KMS-11 (cell line): ENCODE measurements around the gene TMPRSS4.

Experiments
- H2AFZ ChIP-seq: fragments of 200-600 bp; sonication (generic); 2 replicates; pipeline ENCODE4 v1.6.1; 2016; ENCODE audit warnings: antibody characterized with exemption, mixed run types, low read depth
- H3K27ac ChIP-seq: fragments of 200-600 bp; sonication (generic); 2 replicates; pipeline ENCODE4 v1.6.1; 2016; ENCODE audit warnings: mild to moderate bottlenecking, mixed run types
- H3K27me3 ChIP-seq: fragments of 200-600 bp; sonication (generic); 2 replicates; pipeline ENCODE4 v1.6.1; 2017; ENCODE audit warnings: mild to moderate bottlenecking, low read depth, mixed run types, moderate library complexity; ENCODE audit not compliant: insufficient read depth
- H3K36me3 ChIP-seq: fragments of 200-600 bp; sonication (generic); 2 replicates; pipeline ENCODE4 v1.6.1; 2017; ENCODE audit warnings: mild to moderate bottlenecking, mixed run types; ENCODE audit not compliant: insufficient read depth
- H3K4me1 ChIP-seq: fragments of 200-600 bp; sonication (generic); 2 replicates; pipeline ENCODE4 v1.6.1; 2016; ENCODE audit warnings: mild to moderate bottlenecking, low read depth, mixed run types; ENCODE audit not compliant: poor library complexity, severe bottlenecking
- H3K4me2 ChIP-seq: fragments of 200-600 bp; sonication (generic); 2 replicates; pipeline ENCODE4 v1.7.0; 2016; ENCODE audit warnings: mild to moderate bottlenecking, mixed run types
- H3K4me3 ChIP-seq: fragments of 200-600 bp; sonication (generic); IDR thresholded peaks from 2 replicates; pipeline ENCODE4 v1.6.1; 2017; ENCODE audit warnings: low read depth, low read length, mixed read lengths; ENCODE audit not compliant: insufficient read depth
- H3K79me2 ChIP-seq: fragments of 200-600 bp; sonication (generic); 2 replicates; pipeline ENCODE4 v1.6.1; 2016; ENCODE audit warnings: low read depth, mixed run types; ENCODE audit not compliant: insufficient read depth
- H3K9ac ChIP-seq: fragments of 200-600 bp; sonication (generic); 2 replicates; pipeline ENCODE4 v1.6.1; 2016; ENCODE audit warnings: mild to moderate bottlenecking, mixed run types
- H4K20me1 ChIP-seq: fragments of 200-600 bp; sonication (generic); 2 replicates; pipeline ENCODE4 v1.6.1; 2016; ENCODE audit warnings: mild to moderate bottlenecking, mixed run types; ENCODE audit not compliant: insufficient read depth
- TF ChIP-seq, protein P1 (sequence below): fragments of 200-600 bp; sonication (generic); conservative IDR thresholded peaks from 2 replicates; pipeline ENCODE4 v1.6.1; 2017; ENCODE audit warnings: low read depth, mild to moderate bottlenecking, antibody characterized with exemption, low read length, moderate library complexity, mixed read lengths

The TMPRSS4 gene

DNA sequence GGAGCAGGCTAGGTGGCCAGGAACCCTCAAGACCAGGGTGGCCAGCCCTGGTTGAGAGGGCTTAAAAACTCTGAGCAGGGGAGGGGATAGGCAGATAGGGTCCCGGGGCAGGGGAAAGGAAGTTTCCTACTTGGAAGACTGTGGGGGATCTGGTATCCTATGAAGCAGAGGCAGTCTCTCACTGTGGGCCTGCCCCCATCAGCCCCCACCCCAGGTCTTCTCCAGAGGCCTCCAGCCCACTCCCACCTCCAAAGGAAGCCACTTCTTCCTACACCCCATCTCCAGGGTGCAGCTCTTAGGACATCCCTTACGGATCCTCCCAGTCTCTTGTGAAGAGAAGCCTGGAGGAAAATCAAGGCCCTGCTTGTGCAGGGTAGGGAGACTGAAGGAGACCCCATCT is 59.5 kb downstream of the TMPRSS4 start:
- Histone ChIP-seq H3K9ac (no peak overlapping the region), H3K79me2 (no peaks in the 10 kb centered on the region), H3K27me3 (no peaks in the 10 kb centered on the region), H3K4me1 (no peaks in the 10 kb centered on the region), H3K27ac (no peak overlapping the region), H4K20me1 (no peaks in the 10 kb centered on the region), H2AFZ (no peak overlapping the region), H3K36me3 (no peaks in the 10 kb centered on the region), H3K4me2 (no peak overlapping the region), H3K4me3 (no peak overlapping the region)
- TF ChIP-seq, protein P1, sequence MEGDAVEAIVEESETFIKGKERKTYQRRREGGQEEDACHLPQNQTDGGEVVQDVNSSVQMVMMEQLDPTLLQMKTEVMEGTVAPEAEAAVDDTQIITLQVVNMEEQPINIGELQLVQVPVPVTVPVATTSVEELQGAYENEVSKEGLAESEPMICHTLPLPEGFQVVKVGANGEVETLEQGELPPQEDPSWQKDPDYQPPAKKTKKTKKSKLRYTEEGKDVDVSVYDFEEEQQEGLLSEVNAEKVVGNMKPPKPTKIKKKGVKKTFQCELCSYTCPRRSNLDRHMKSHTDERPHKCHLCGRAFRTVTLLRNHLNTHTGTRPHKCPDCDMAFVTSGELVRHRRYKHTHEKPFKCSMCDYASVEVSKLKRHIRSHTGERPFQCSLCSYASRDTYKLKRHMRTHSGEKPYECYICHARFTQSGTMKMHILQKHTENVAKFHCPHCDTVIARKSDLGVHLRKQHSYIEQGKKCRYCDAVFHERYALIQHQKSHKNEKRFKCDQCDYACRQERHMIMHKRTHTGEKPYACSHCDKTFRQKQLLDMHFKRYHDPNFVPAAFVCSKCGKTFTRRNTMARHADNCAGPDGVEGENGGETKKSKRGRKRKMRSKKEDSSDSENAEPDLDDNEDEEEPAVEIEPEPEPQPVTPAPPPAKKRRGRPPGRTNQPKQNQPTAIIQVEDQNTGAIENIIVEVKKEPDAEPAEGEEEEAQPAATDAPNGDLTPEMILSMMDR = no peak

DNA sequence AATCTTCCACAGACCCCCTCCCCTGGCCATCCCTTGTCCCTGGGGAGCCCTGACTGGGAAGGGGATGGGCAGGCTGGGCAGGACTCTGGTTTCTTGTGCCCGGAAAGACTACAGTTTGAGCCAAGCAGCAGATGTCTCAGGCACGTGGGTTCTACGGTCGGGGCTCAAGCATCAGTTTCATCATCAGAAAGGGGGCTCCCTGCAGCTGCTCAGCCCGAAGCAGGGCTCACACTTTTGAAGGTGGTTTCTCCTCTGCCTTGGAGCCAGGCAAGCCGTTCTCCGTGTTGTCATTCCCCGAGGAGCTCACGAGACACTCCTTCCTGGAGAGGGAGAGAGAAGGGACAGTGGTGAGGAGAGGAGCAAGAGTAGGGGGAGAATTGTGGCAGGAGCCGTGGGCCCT is 59.9 kb downstream of the TMPRSS4 start:
- no peaks in the 10 kb centered on the region for H3K79me2 ChIP-seq
- H3K9ac ChIP-seq = no peak overlapping the region
- H3K36me3 ChIP-seq = no peaks in the 10 kb centered on the region
- no peak overlapping the region for H3K27ac ChIP-seq
- no peak overlapping the region for H3K4me2 ChIP-seq
- H4K20me1 ChIP-seq = no peaks in the 10 kb centered on the region
- H2AFZ ChIP-seq = no peak overlapping the region
- H3K4me3 ChIP-seq = no peak overlapping the region
- H3K4me1 ChIP-seq = no peaks in the 10 kb centered on the region
- H3K27me3 ChIP-seq = no peaks in the 10 kb centered on the region
- TF ChIP-seq, protein P1 = no peak

DNA sequence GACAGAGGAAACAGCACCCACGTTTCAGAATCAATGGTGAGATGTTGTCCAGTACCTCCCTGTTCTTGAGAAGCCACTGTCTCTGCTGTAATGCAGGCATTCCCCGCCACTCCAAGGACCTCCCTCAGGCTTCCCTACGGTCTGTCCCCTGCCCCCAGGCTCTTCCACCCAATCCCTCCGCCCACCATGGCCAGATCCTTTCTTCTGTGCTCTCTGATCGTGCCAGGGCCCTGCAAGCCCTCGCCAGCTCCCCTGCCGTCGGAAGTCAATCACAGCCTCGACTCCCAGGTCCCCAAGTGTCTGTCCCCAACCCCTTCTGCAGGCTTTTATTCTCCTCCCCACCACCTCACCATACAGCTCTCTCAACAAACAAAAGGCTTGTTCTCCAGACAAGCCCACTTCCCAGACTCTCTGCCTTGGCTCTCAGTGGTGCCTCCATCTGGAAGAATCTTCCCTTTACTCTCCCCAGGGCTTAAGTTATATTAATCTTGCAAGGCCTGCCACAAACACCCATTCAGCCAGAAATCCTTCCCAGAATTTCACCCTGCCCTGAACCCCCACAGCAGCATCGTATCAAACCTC is 62.1 kb downstream of the TMPRSS4 start:
- no peaks in the 10 kb centered on the region; the same call in 1 of the 2 replicates for H3K27me3 ChIP-seq
- no peak overlapping the region for H3K4me3 ChIP-seq
- no peak overlapping the region for H2AFZ ChIP-seq
- H3K9ac ChIP-seq = no peak overlapping the region
- H3K4me2 ChIP-seq = no peak overlapping the region
- H3K4me1 ChIP-seq = no peaks in the 10 kb centered on the region
- H3K36me3 ChIP-seq = no peaks in the 10 kb centered on the region
- H4K20me1 ChIP-seq = no peaks in the 10 kb centered on the region
- H3K79me2 ChIP-seq = no peaks in the 10 kb centered on the region
- TF ChIP-seq, protein P1 = no peak
- no peak overlapping the region for H3K27ac ChIP-seq

DNA sequence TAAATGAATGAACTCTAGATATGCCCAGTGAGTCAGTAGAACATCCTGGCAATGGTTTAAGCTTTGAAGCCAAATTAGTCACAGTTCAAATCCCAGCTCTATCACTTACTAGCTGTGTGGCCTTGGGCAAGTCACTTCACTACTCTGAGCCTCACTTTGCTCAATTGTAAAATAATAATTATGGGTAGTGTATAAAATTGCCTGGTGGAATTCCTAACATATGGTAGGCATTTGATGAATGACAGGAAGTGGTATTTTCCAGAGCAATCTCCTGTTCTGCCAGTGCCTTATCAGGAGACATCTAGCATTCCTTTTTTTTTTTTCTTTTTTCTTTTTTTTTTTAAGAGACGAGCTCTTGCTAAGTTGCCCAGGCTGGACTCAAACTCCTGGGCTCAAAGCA is 62.7 kb downstream of the TMPRSS4 start:
- Histone ChIP-seq H3K4me1 (no peaks in the 10 kb centered on the region), H3K9ac (no peak overlapping the region), H3K27ac (no peak overlapping the region), H3K4me2 (no peak overlapping the region), H3K36me3 (no peaks in the 10 kb centered on the region), H2AFZ (no peak overlapping the region), H3K79me2 (no peaks in the 10 kb centered on the region), H4K20me1 (no peaks in the 10 kb centered on the region), H3K27me3 (peaks cover under 1% of the 10 kb centered on the region; the same call in 1 of the 2 replicates), H3K4me3 (no peak overlapping the region)
- TF ChIP-seq, protein P1 = no peak
